ENCODE results near the gene NCAN. TPM values are rescaled to one million over a fixed set of nuclear protein-coding genes. Genes with fewer than 3 reads are reported as not detected.

The NCAN gene
- total RNA-seq (2021; ENCODE audit: unreplicated experiment), result 0.15 TPM
- polyA plus RNA-seq (2012; ENCODE audit: insufficient read length), result 0.16 TPM
- Bru-seq, nascent RNA, result percentile 8 among the genes with signal in this experiment
- BruChase-seq, experiment 1, labeled RNA remaining after a 2-hour chase, result percentile 10 among the genes with signal in this experiment
- percentile 17 among the genes with signal in this experiment for BruChase-seq, experiment 2, labeled RNA remaining after a 6-hour chase
- long read RNA-seq, result 0 reads

- Histone ChIP-seq H3K36me3 (ENCODE audit: control insufficient read depth, insufficient read depth, low read length) (no peaks in the 10 kb centered on the region), H3K27ac (ENCODE audit: low read length) (no peak within 1 kb of the TSS), H3K4me3 (ENCODE audit: low read depth in 2 of 2, low read length in 2 of 2) (no peak within 1 kb of the TSS), H3K27me3 (ENCODE audit: control insufficient read depth, insufficient read depth, low read length) (no peaks in the 10 kb centered on the region), H3K9me3 (ENCODE audit: control insufficient read depth, insufficient read depth, low read depth, low read length) (no peaks in the 10 kb centered on the region), H3K4me1 (ENCODE audit: control insufficient read depth, insufficient read depth, low read length) (no peaks in the 10 kb centered on the region)
- CTCF ChIA-PET, result no interaction called here
- BruUV-seq (replicated peaks), result no TSS peak
- DNase-seq (ENCODE audit: low read depth, low spot score) (no peak), ATAC-seq (peak; percentile 63)
- in situ Hi-C loops (cut with HindIII; ENCODE audit: low pct_unique_long_range_greater_than_20kb, low sequenced_read_pairs), result no loop called here
- intact Hi-C loops (cut with micrococcal nuclease; ENCODE audit: unreplicated experiment), result no loop called here
- POLR2A ChIA-PET, result interaction anchor here (0.6 kb wide), 1 partner anchor 19 kb away, joined by 7 read pairs; no protein-coding TSS in a partner anchor
- TF ChIP-seq SIN3A (IDR thresholded peaks at IDR 0.05; ENCODE audit: borderline replicate concordance, insufficient read depth, low read depth, low read length), result no peak
- no peak for TF ChIP-seq REST (IDR thresholded peaks at IDR 0.05; ENCODE audit: insufficient read depth in 1 of 2, low read depth in 2 of 2, low read length in 1 of 2)
- TF ChIP-seq POLR2AphosphoS5 (IDR thresholded peaks at IDR 0.05; ENCODE audit: low read depth, low read length), result no peak
- TF ChIP-seq, protein P1, sequence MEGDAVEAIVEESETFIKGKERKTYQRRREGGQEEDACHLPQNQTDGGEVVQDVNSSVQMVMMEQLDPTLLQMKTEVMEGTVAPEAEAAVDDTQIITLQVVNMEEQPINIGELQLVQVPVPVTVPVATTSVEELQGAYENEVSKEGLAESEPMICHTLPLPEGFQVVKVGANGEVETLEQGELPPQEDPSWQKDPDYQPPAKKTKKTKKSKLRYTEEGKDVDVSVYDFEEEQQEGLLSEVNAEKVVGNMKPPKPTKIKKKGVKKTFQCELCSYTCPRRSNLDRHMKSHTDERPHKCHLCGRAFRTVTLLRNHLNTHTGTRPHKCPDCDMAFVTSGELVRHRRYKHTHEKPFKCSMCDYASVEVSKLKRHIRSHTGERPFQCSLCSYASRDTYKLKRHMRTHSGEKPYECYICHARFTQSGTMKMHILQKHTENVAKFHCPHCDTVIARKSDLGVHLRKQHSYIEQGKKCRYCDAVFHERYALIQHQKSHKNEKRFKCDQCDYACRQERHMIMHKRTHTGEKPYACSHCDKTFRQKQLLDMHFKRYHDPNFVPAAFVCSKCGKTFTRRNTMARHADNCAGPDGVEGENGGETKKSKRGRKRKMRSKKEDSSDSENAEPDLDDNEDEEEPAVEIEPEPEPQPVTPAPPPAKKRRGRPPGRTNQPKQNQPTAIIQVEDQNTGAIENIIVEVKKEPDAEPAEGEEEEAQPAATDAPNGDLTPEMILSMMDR (IDR thresholded peaks at IDR 0.05), result no peak
- no peak for TF ChIP-seq TCF7L2 (IDR thresholded peaks at IDR 0.05; ENCODE audit: low read depth, low read length)
Measured at GRCh38 chr19:19211499-19212420, at the start of gene NCAN. Gene NCAN, plus strand, starts transcription at chr19:19211958. Its CDS starts 4,996 bp downstream, at chr19:19216954.

DNA sequence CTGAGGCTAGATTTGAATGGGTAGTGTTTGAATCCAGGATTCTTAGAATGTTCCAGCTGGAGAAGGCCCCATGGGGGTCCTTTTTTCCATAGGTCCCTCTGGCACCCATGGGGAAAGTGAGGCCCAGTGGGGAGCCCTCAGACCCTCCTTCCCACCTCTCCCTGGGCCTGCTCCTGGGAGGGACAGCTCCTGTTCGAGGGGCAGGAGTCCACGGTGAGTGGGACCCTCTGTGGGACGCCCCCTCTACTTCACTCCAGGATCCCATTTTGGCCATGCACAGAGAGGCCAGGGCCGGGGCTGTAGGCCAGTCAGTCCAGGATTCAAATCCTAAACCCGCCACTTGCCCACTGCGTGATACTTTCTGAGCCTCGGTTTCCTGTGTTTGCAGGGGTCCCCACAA is 49.3 kb upstream of the NCAN start:
- no peak for DNase-seq (ENCODE audit: low read depth, low spot score)
- no TSS peak for BruUV-seq (replicated peaks)
- ChIA-PET CTCF (no interaction called here), POLR2A (no interaction called here)
- intact Hi-C loops (cut with micrococcal nuclease; ENCODE audit: unreplicated experiment), result no loop called here
- Histone ChIP-seq H3K4me1 (ENCODE audit: control insufficient read depth, insufficient read depth, low read length) (no peaks in the 10 kb centered on the region), H3K36me3 (ENCODE audit: control insufficient read depth, insufficient read depth, low read length) (no peaks in the 10 kb centered on the region), H3K27me3 (ENCODE audit: control insufficient read depth, insufficient read depth, low read length) (no peaks in the 10 kb centered on the region), H3K27ac (ENCODE audit: low read length) (no peak overlapping the region), H3K4me3 (ENCODE audit: low read depth in 2 of 2, low read length in 2 of 2) (no peak overlapping the region), H3K9me3 (ENCODE audit: control insufficient read depth, insufficient read depth, low read depth, low read length) (no peaks in the 10 kb centered on the region)
- no peak for ATAC-seq
- in situ Hi-C loops (cut with HindIII; ENCODE audit: low pct_unique_long_range_greater_than_20kb, low sequenced_read_pairs), result no loop called here
- TF ChIP-seq SIN3A (IDR thresholded peaks at IDR 0.05; ENCODE audit: borderline replicate concordance, insufficient read depth, low read depth, low read length) (no peak), POLR2AphosphoS5 (IDR thresholded peaks at IDR 0.05; ENCODE audit: low read depth, low read length) (no peak), TCF7L2 (IDR thresholded peaks at IDR 0.05; ENCODE audit: low read depth, low read length) (no peak), REST (IDR thresholded peaks at IDR 0.05; ENCODE audit: insufficient read depth in 1 of 2, low read depth in 2 of 2, low read length in 1 of 2) (no peak)
- TF ChIP-seq, protein P1 (IDR thresholded peaks at IDR 0.05), result no peak
